HepG2 (cell line): ENCODE results near the gene CLPTM1L. TPM values are rescaled to one million over a fixed set of nuclear protein-coding genes. Genes with fewer than 3 reads are reported as not detected.

ENCODE experiments used
- ATAC-seq: fragments of 200-7000 bp; cut with Tn5 transposase; 3 replicates; pipeline ENCODE4 v1.9.1; 2020; ENCODE audit warnings: mild to moderate bottlenecking, moderate library complexity
- BruUV-seq: library from RNA; stranded (reverse); fragments of 400-500 nt; replicated peaks from 2 replicates; lab custom pipeline; 2021; lab: Mats Ljungman, UMichigan
- CTCF ChIA-PET: fragments of 300-600 bp; formaldehyde crosslinking; extraction: SDS; loops from one replicate; lab custom pipeline; 2021; ENCODE audit warnings: low total read pairs, inconsistent platforms, low intra/inter-chr PET ratio; lab: Yijun Ruan, JAX
- POLR2A ChIA-PET: fragments of 350-600 bp; sonication (Branson Sonifier 250); formaldehyde crosslinking; loops from one replicate; lab custom pipeline; 2020; ENCODE audit warnings: antibody characterized with exemption, inconsistent platforms; lab: Yijun Ruan, JAX
- DNase-seq: peaks from one replicate; pipeline ENCODE4 v3.0.0-alpha.2; 2015; ENCODE audit warnings: low spot score
- FAIRE-seq: peaks from 3 replicates; lab custom pipeline; 2011; peaks lifted over from hg19 to GRCh38; lab: Jason Lieb, UNC
- H2AFZ ChIP-seq: one replicate; pipeline ENCODE4 v1.6.1; 2011; ENCODE audit warnings: low read length, inconsistent platforms
- H3K27ac ChIP-seq: fragments of 300-600 bp; 3 replicates; pipeline ENCODE4 v1.8.0; 2011; ENCODE audit warnings: mixed run types, mild to moderate bottlenecking, mixed read lengths, low read length, inconsistent platforms; ENCODE audit not compliant: insufficient read depth; ENCODE audit errors: extremely low read length
- H3K27me3 ChIP-seq, 2 experiments: fragments of 200-600 bp in 1 of 2; 2 replicates in 1 of 2; 3 replicates in 1 of 2; pipeline versions ENCODE4 v1.6.0 to v1.8.0; 2011; ENCODE audit warnings: low read length in 2 of 2, mild to moderate bottlenecking in 2 of 2, moderate library complexity in 2 of 2, inconsistent platforms in 1 of 2; ENCODE audit not compliant: insufficient read depth in 2 of 2, control insufficient read depth in 1 of 2
- H3K36me3 ChIP-seq, 2 experiments: fragments of 200-600 bp in 1 of 2; replicated peaks in 1 of 2; 2 replicates in 1 of 2; 3 replicates in 1 of 2; pipeline versions ENCODE4 v1.5.1 to v1.8.0; 2011; ENCODE audit warnings: low read length in 2 of 2, inconsistent platforms in 1 of 2; ENCODE audit not compliant: insufficient read depth in 2 of 2, control insufficient read depth in 1 of 2
- H3K4me1 ChIP-seq: 2 replicates; pipeline ENCODE4 v1.5.1; 2012; ENCODE audit warnings: low read length, inconsistent platforms; ENCODE audit not compliant: insufficient read depth
- H3K4me2 ChIP-seq: 2 replicates; pipeline ENCODE4 v1.6.0; 2011; ENCODE audit warnings: low read depth, low read length, inconsistent platforms
- H3K4me3 ChIP-seq, 3 experiments: fragments of 200-600 bp in 1 of 3; sonication (generic), shearing (Covaris generic) in 1 of 3; replicated peaks in 1 of 3; 2 replicates each; pipeline ENCODE4 v1.5.1; 2011 to 2016; ENCODE audit warnings: low read length in 3 of 3, inconsistent platforms in 2 of 3, low read depth in 2 of 3, mild to moderate bottlenecking in 2 of 3, control low read depth in 1 of 3, mixed read lengths in 1 of 3; ENCODE audit not compliant: insufficient read depth in 1 of 3
- H3K79me2 ChIP-seq: one replicate; pipeline ENCODE4 v1.6.1; 2011; ENCODE audit warnings: low read length, inconsistent platforms; ENCODE audit not compliant: insufficient read depth
- H3K9ac ChIP-seq: 2 replicates; pipeline ENCODE4 v1.6.0; 2011; ENCODE audit warnings: mild to moderate bottlenecking, low read depth, low read length, inconsistent platforms; ENCODE audit not compliant: insufficient read depth
- H3K9me3 ChIP-seq: 2 replicates; pipeline ENCODE4 v1.5.1; 2012; ENCODE audit warnings: mild to moderate bottlenecking, low read length
- H4K20me1 ChIP-seq: 2 replicates; pipeline ENCODE4 v1.6.0; 2011; ENCODE audit warnings: inconsistent platforms, mild to moderate bottlenecking, low read length, moderate library complexity; ENCODE audit not compliant: insufficient read depth
- BHLHE40 ChIP-seq: IDR thresholded peaks from 2 replicates; pipeline ENCODE4 v1.6.1; 2011; ENCODE audit warnings: low read length, improper control_type of control experiment
- CCDC6 ChIP-seq: sonication (generic); formaldehyde crosslinking; IDR thresholded peaks from 2 replicates; pipeline ENCODE4 v1.8.1; 2022; ENCODE audit warnings: mild to moderate bottlenecking, missing genetic modification reagents, moderate library complexity
- HES4 ChIP-seq: sonication (generic); formaldehyde crosslinking; IDR thresholded peaks from 2 replicates; pipeline ENCODE4 v1.9.0; 2021; ENCODE audit warnings: mild to moderate bottlenecking, missing genetic modification reagents, borderline replicate concordance
- IRF2 ChIP-seq: IDR thresholded peaks from 2 replicates; pipeline ENCODE4 v1.6.1; 2018; ENCODE audit warnings: missing genetic modification reagents, missing compliant biosample characterization
- JARID2 ChIP-seq: sonication (generic); formaldehyde crosslinking; IDR thresholded peaks from 2 replicates; pipeline ENCODE4 v1.8.1; 2023; ENCODE audit warnings: missing genetic modification reagents, inconsistent platforms; ENCODE audit not compliant: insufficient replicate concordance
- MYC ChIP-seq: sonication (generic); formaldehyde crosslinking; IDR thresholded peaks from 2 replicates; pipeline ENCODE4 v1.9.0; 2021; ENCODE audit warnings: missing genetic modification reagents, borderline replicate concordance
- NR2F2 ChIP-seq: IDR thresholded peaks from 2 replicates; pipeline ENCODE4 v1.6.1; 2012; ENCODE audit warnings: low read depth, inconsistent platforms, borderline replicate concordance
- RAD51 ChIP-seq: fragments of 450-650 bp; IDR thresholded peaks from 2 replicates; pipeline ENCODE4 v1.6.1; 2016; ENCODE audit warnings: borderline replicate concordance
- RERE ChIP-seq: IDR thresholded peaks from 2 replicates; pipeline ENCODE4 v1.6.1; 2016; ENCODE audit warnings: low read depth, missing genetic modification reagents, missing compliant biosample characterization
- ZNF788 ChIP-seq: sonication (generic); formaldehyde crosslinking; IDR thresholded peaks from 2 replicates; pipeline ENCODE4 v1.5.0; 2020; ENCODE audit warnings: mild to moderate bottlenecking, missing genetic modification reagents, borderline replicate concordance
- WGBS: methylation state at CpG from one replicate; pipeline ENCODE4 v1.1.6; 2017; ENCODE audit warnings: low lambda C conversion rate; 5-methylcytosine and 5-hydroxymethylcytosine counted together
- in situ Hi-C: cut with HindIII; loops from 2 replicates; pipeline ENCODE4 v1.10.0; 2017; ENCODE audit warnings: low pct_unique_long_range_greater_than_20kb; ENCODE audit not compliant: extremely low pct_ligation_motif_present
- intact Hi-C: fragments of 100-400 bp; cut with micrococcal nuclease; formaldehyde crosslinking; loops from one replicate; pipeline ENCODE4 v1.10.0; 2022; ENCODE audit not compliant: unreplicated experiment
- polyA plus RNA-seq, 8 experiments: library from polyadenylated mRNA; depleted of rRNA in 3 of 8; stranded (reverse) in 7 of 8; unstranded in 1 of 8; fragments of >200 nt; fragmentation: Illumina TruSeq in 4 of 8; extraction: Trizol in 4 of 8; gene quantifications; 2 replicates each; pipeline versions ENCODE4 v1.2.1 to v1.2.3, GENCODE V29; 2011 to 2016; ENCODE audit warnings: low read depth in 4 of 8, missing spikeins in 1 of 8, mixed read lengths in 1 of 8; ENCODE audit not compliant: insufficient read depth in 1 of 8
- total RNA-seq, 5 experiments: library from RNA; depleted of rRNA; stranded (reverse); fragments of >200 nt; fragmentation: Illumina TruSeq; extraction: Trizol; gene quantifications; 2 replicates each; pipeline ENCODE4 v1.2.3, GENCODE V29; 2016; ENCODE audit warnings: low read depth in 1 of 5
- TF ChIP-seq, protein P1 (sequence below): sonication (generic); formaldehyde crosslinking; IDR thresholded peaks from 2 replicates; pipeline ENCODE4; 2020; ENCODE audit warnings: missing genetic modification reagents, mild to moderate bottlenecking, borderline replicate concordance

CLPTM1L gene
- total and polyA plus RNA-seq, 2 of the 13 experiments (the other 11 are each of a cell fraction or from before 2014, with no cell fraction given): 80.3 to 124 TPM

DNA sequence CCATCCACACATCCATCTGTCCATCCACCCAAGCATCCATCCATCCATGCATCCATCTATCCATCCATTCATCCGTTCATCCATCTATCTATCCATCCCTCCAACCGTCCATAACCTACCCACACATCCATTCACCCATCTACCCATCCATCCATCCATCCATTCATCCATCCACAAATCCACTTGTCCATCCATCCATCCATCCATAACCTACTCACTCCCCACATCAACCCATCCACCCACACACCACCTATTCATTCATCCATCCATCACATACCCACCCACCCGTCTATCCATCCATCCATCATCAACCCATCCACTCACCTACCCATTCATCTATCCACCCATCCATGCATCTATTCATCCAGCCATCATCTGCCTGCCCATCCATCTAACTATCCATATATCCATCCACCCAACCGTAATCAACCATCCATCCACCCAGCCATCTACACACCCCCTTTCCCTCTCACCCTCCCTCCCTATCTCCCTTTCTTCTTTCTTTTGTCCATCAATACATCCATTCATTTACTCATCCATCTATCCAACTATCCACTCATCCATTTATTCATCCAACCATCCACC lies 43.6 kb upstream of the CLPTM1L start:
- Histone ChIP-seq H3K27me3 (peaks cover 21 to 88% of the 10 kb centered on the region in 2 experiments), H3K9ac (no peak overlapping the region), H3K4me2 (no peak overlapping the region), H2AFZ (no peak overlapping the region), H3K4me1 (peaks cover 9% of the 10 kb centered on the region; the same call in 1 of the 2 replicates), H3K9me3 (no peaks in the 10 kb centered on the region), H3K27ac (no peak overlapping the region), H3K79me2 (no peaks in the 10 kb centered on the region), H3K4me3 (no peak overlapping the region), H4K20me1 (no peaks in the 10 kb centered on the region), H3K36me3 (no peaks in the 10 kb centered on the region)
- POLR2A ChIA-PET: no interaction called here
- no TSS peak for BruUV-seq
- CTCF ChIA-PET: no interaction called here
- WGBS: 14% methylated on average over 4 of the region's 4 CpGs
- in situ Hi-C loops (loop anchor here (10.0 kb wide), 1 partner anchor 256 kb away; no protein-coding TSS in a partner anchor), intact Hi-C loops (no loop called here)
- no peak for FAIRE-seq
- ATAC-seq: no peak
- no peak for DNase-seq
- TF ChIP-seq NR2F2: no peak
- no peak for TF ChIP-seq MYC
- no peak for TF ChIP-seq BHLHE40
- TF ChIP-seq RAD51: 0 out of 2 replicates have a peak, but pooled peaks have one; percentile 11
- TF ChIP-seq IRF2: no peak
- TF ChIP-seq JARID2 (CRISPR knock-in tag): no peak
- no peak for TF ChIP-seq CCDC6 (CRISPR knock-in tag)
- no peak for TF ChIP-seq RERE (CRISPR knock-in tag)
- TF ChIP-seq HES4: no peak
- TF ChIP-seq ZNF788 (CRISPR knock-in tag): no peak
- TF ChIP-seq, protein P1, sequence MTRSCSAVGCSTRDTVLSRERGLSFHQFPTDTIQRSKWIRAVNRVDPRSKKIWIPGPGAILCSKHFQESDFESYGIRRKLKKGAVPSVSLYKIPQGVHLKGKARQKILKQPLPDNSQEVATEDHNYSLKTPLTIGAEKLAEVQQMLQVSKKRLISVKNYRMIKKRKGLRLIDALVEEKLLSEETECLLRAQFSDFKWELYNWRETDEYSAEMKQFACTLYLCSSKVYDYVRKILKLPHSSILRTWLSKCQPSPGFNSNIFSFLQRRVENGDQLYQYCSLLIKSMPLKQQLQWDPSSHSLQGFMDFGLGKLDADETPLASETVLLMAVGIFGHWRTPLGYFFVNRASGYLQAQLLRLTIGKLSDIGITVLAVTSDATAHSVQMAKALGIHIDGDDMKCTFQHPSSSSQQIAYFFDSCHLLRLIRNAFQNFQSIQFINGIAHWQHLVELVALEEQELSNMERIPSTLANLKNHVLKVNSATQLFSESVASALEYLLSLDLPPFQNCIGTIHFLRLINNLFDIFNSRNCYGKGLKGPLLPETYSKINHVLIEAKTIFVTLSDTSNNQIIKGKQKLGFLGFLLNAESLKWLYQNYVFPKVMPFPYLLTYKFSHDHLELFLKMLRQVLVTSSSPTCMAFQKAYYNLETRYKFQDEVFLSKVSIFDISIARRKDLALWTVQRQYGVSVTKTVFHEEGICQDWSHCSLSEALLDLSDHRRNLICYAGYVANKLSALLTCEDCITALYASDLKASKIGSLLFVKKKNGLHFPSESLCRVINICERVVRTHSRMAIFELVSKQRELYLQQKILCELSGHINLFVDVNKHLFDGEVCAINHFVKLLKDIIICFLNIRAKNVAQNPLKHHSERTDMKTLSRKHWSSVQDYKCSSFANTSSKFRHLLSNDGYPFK (CRISPR knock-in tag): no peak
